COLO668 (cell line): Measurements from ENCODE around the gene PDE10A.

ENCODE experiments used
- DNase-seq: peaks from one replicate; lab custom pipeline; 2025; ENCODE audit not compliant: unreplicated experiment; lab: John Stamatoyannopoulos, UW

The PDE10A gene

DNA sequence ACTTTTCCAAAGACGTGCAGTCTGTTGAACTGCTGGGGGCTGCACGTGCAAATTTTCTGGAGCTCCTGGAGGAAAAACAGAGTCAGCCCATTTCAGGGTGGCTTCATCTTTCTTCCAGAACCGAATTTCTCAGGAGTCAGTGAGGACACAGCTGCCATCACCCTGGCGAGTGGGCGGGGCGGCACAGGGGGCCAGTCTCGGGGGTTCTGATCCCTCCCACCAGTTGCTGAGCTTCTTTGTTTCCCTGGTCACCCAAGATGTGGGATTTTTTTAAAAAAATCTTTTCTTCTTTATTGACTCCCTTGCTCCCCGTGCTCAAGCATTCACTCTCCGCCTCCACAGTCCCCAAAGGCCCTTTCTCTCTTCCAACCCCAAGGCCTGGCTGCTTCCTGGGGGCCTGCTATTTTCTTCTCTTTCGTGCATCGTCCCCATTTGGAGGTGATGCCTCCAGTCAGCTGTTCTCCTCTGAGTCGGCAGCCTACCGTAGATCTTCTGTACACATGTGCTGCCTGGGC, 362.6 kb downstream of the PDE10A start:
- DNase-seq: no peak

DNA sequence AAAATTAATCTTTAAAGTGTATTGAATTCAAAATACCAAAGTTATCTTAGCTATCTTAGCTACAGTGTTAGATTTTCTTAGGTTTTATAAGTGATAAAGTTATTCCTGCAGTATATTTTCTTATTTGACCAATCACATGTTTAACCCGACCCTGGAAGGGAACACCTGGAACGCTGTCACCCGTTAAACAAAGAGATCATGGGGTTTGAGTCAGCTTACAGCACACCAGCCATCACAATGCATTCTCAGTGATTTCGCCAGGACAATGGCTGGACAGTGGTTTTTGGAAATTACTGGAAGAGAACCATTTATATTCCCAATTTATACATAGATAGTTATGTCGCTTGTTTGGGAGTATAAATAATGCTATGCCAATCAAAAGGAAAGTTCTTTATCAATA, 364.2 kb downstream of the PDE10A start:
- no peak for DNase-seq

DNA sequence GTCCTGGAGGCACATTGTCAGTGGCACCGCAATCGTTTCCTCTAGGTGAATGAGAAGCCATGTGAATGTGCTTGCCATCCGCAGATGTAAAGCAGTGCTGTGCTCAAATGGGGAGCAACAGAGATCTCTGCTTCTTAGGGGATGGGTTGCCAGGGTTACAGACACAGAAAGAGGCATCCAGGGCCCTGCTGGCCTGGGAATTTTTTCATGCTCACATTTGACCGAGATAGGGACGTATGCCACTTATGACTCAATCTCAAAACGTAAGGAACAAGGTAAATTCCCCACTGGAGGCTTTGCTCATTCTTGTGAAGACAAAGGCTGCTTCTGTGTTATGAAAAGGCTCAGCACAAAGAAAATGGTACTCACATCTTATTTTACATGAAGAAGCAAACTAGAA, 364.6 kb downstream of the PDE10A start:
- no peak for DNase-seq

DNA sequence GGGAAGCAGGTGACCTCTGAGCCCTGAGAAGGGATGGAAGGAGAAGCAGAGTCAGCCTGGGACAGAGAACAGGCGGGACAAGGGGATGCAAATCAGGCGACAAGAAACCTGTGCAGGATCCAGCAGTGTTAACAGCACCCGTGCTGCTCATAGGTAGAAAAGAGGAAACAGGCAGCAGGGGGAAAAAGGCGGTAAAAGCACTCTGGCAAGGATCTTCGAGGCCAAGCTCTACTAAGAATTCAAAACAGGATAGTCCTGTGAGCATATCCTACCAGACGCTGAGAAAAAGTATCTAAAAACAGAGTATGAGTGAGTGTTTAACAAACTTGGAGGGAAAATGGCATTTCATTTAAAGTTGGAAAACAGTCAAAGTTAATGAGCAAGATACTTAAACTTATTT, 370.4 kb downstream of the PDE10A start:
- no peak for DNase-seq
